HG03095 (cell line): ENCODE data around the gene MRM2.

ENCODE experiments used
- ATAC-seq: cut with Tn5 transposase; IDR thresholded peaks from one replicate; pipeline ENCODE4 v1.9.1; 2021; ENCODE audit warnings: moderate library complexity; ENCODE audit not compliant: unreplicated experiment

The MRM2 gene

GRCh38 chr7:2209146-2209960, 32.7 kb downstream of the MRM2 start:
- peak; percentile 46 for ATAC-seq

DNA sequence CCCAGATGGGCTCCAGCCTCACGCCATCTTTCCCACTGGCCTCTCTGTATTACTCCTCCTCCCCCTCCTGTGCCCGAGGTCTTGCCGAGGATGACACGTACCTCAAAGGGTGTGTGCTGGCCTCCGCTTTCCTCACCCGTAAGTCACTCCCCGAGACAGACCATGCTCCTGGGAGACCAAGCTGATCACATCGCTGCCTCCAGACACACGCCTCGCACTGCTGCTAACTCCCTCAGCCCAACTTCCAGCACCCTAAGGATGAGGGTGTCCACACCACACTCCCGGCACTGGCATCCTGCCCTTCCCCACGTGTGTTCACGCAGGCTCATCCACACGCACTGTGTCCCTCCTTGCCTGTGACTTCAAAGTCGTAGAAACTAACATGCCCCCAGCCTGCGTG, 33.3 kb downstream of the MRM2 start:
- ATAC-seq = no peak

- ATAC-seq = no peak
Observed at GRCh38 chr7:2205036-2205780, 36.8 kb downstream of the MRM2 start.

GRCh38 chr7:2204446-2204845, 37.6 kb downstream of the MRM2 start:
- ATAC-seq = no peak

DNA sequence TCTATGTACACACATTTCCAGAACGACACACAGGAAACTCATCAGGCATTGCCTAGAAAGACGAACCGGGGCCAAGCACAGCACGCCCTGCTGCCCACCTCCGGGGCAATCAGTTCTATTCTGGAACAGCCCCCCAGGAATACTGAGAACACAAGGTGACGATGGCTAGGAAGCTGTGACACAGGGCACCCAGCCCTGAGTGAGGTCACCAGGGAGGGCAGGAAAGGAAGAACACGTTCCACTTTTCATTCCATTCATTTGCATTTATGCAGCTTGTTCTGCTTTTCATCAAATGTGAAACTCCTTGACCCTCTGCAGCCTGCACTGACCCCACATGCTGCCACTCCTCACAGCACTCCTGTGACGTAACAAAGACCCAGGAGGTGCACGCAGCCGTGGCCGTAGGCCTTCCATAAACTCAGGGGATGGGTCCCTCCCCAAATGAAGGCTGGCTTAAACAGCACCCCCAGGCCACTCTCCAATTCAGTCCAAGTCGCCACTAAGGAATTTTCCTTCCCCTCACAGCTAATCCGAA, 38.2 kb downstream of the MRM2 start:
- ATAC-seq = no peak

- ATAC-seq = no peak
Observed at GRCh38 chr7:2202901-2203765, 38.9 kb downstream of the MRM2 start.

GRCh38 chr7:2202361-2202761, 39.6 kb downstream of the MRM2 start:
- no peak for ATAC-seq

DNA sequence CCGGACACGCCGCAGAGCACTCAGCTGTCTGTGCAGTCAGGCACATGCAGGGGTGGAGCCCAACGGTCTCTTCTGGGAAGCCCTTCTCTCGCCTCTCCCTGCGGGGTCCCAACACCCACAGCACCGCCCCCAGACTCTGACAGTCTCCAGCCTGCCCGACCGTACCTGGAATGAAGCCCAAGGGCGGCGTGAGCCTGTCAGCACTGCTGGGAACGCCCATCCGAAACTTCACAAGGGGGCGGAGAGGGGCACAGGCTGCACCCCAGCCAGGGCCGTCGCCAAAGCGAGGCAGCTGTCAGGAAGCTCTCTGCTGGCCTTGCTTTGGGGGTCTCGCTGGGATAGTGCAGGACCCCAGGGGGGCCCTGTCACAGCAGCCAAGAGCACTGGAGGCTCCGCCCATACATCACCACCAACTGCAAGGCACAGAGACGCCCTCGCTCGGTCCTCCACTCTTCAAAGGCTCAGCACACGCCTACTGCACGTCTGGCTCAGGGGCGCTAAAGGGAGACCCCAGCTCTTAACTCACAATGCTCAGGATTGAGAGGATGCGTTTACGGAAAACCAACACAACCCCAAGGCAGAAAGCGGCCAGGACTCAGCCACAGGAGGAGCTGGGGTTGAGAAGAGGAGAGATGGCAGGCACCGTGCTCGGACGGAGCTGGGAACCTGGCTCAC, 40.2 kb downstream of the MRM2 start:
- ATAC-seq = no peak

DNA sequence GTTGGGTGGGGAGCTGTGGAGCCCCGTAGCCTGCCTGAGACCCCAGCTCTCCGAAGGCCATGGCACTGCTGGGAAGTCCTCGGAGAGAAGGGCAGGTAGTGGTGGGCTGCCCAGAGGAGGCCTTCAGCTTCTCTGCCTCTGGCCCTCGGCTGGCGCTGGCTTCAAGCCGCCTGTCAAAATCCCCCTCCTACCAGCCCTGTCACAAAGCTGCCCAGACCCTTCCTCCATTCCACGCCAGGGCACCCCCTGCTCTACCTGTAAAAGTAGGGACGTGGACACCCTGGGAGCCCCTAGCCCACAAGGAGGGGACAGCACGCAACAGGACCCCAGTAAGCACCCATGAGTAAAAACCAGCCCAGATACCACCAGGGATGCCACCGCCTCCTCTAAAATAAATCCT, 40.9 kb downstream of the MRM2 start:
- ATAC-seq = no peak

DNA sequence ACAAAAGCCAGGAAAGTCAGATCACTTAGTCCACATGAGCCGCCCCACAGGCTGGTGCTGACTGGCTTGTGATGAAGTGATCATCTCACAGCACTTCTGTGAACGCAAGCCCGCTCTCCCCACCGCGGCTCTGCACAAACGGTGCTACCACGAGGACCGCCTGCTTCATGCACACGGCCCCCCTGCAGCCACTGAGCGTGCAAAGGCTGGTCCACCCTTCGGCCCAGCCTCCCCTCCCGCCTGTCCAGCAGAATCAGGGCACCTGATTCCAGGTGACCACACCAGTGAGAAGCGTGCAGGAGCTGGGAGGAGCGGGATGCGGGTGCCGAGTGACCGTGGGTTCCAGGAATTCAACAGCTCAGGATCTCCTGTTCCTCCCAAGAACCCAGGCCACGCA, 41.4 kb downstream of the MRM2 start:
- ATAC-seq = no peak

- no peak for ATAC-seq
Observed at GRCh38 chr7:2199956-2200583, 41.9 kb downstream of the MRM2 start.

DNA sequence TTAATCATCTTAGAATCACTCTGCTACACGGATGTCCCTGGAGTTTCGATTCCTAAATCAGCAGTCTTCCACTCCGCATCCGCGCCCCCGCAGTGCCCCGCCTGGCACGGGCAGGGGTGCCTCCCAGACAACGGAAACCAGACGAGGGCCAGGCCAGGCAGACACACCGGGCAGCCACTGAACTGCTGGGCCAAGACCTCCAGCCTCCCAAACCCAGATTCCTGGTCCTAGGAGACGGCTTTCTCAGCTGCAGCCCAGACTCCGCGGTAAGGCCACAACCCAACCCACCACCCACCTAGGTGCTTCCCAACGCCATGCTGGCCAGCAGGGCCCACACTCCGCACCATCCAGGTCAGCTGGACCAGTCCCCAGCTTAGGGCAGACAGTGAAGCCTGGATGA, 42.5 kb downstream of the MRM2 start:
- ATAC-seq = no peak

DNA sequence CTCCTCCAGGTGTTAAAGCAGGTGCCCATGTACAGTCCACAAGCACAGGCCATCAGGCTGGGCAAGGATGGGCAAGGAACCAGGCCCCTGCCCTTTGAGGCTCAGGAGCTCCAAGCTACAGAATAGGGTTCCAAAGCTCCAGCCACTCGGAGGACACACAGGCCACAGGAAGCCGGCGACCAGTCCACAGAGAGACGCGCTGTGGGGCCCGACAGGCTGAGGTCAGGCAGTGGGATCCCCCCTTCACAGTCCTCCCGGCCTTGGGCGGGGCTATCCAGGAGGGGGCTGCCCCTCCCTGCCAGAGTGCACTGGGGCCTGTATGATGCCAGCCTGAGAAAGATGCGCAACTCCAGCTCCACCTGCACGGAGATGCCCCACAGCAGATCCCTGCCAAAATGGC, 43.2 kb downstream of the MRM2 start:
- no peak for ATAC-seq

DNA sequence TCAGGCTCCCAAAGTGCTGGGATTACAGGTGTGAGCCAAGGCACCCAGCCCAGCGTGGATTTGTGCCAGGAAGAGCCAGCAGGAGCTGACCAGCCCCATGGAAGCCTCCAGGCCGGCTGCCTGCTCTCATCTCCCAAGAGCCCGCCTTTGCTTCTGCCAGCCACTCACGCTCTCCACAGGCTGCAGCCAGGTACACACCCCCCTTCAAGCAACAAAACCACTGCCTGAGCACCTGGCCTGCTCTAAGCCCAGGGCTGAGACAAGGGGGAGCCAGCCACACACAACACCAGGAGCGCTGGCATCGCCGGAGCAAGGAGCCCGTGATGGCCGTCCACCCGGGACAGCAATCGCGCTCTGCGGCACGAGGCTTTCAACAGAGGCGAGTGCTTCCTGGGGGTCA, 43.8 kb downstream of the MRM2 start:
- no peak for ATAC-seq

DNA sequence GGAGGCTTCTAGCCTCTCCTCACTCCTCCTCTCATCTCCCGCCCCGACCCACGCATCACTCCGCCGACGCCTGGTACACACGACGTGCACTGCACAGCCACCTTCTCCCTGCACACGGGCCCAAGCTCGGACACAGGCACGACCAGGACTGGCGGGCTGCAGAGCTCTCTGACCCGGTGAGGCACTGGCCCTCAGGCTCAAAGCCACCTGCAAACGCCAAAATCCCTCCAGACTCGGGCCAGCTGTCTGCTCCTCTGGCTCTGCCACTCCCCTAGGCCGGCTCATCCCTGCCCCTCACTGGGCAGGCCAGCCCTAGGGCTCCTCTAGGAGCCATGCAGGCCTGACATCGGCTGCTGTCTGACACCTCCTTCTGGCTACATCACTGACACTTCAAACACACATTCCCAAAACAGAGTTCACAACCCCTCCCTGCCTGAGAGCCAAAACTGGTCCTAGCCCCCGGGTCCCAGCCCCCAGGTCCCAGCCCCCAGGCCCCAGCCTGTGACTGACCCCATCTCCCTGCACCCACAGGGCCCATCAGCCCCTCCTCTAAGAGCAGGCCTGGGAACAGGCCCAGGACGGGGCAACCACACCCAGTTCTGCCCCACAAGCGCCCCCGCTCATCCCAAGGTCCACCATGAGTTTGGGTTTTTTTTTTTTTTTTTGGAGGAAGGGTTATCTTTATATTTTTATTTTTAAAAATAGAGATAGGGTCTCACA, 44.4 kb downstream of the MRM2 start:
- no peak for ATAC-seq

GRCh38 chr7:2196381-2197378, 45.3 kb downstream of the MRM2 start:
- no peak for ATAC-seq

DNA sequence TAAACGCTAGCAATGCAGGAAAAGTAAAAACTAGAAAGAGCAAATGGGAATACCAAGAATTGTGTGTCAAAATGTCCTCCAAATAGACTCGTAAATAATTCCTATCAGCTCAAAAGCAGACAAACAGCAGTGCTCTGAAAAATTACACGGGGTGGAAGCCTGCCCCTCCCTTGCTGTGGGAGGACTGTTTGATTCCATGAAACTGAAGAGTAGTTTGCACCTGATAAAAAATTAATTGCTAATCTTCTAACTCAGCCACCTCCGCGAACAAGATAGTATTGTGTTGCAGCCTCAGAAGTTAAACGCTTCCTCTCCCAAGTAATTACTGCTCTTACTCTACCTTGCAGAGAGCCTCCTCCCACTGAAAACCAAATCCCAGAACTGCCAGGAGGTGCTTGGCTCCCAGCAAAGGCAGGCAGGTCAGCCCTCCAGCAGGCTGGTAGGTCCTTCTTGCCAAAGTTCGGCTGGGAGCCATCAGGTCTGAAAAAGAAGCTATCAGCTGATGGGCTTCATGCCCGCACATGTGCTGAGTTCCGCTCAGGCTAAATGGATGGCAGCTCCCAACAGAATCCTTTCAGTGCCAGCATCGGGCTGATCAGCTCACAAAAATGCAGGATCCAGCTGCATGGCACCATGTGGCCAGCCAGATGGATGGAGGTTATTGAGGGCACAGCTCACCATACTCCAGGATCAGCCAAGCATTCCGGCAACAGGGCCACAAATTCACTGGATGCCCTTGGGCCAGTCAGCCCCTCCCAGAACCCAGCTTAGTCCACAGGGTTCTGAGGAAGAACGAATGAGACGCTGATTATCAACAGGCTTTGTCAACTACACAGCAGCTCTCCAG, 46.4 kb downstream of the MRM2 start:
- no peak for ATAC-seq
